NCI-H460 (cell line): ENCODE data around the gene SLC2A2. TPM values are rescaled to one million over a fixed set of nuclear protein-coding genes. Genes with fewer than 3 reads are reported as not detected.

Experiments used
- DNase-seq: peaks from one replicate; pipeline ENCODE4 v3.0.0-alpha.2; 2016; ENCODE audit warnings: low read depth; ENCODE audit errors: extremely low read depth
- polyA plus RNA-seq: library from polyadenylated mRNA; depleted of rRNA; stranded (reverse); fragments of >200 nt; gene quantifications from 2 replicates; pipeline ENCODE4 v1.2.3, GENCODE V29; 2014; cell fraction: nucleus; rRNA removed
- total RNA-seq: library from RNA; depleted of rRNA; stranded (reverse); fragments of >200 nt; shearing (Covaris generic); gene quantifications from 2 replicates; pipeline ENCODE4 v1.2.3, GENCODE V29; 2014; rRNA removed

SLC2A2 gene
- total RNA-seq: not detected in 2 replicates
- not detected in 2 replicates for polyA plus RNA-seq

DNA sequence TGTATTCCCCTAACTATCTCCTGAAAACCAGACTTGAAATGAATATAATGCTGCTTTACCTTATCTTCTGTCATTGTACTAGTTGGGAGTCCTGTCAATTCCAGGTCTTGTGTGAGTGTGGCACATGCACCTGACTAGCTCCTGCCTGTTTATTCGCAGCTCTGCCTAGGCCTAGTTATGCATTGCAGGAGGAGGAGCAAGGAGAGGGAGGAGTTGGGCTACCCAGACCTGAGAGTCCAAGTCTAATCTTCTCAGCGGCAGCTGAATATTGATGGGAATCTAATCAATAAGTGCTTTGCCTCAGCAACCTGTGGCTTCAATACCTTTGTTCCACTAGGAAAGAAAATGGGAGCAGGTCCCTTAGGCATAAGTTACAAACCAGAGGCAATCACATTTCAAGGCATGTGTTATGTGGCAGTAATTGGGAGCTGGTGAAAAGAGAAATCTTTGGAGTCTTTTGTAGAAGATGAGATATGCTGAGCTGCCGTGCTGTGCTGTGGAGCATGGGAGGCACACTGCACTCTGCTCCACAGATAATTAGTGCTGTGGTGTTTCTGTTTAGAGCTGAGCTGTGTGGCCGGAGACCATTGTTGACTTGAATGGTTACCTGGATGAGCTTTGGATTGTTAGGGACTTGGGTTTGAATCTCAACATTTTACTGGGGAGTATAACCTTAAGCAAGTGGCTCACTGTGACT is at the start of gene SLC2A2:
Gene SLC2A2, minus strand, starts transcription at position 124 of the 697 bp plus-strand sequence. Its CDS starts 50 bp downstream, at position 74.
- no peak for DNase-seq

DNA sequence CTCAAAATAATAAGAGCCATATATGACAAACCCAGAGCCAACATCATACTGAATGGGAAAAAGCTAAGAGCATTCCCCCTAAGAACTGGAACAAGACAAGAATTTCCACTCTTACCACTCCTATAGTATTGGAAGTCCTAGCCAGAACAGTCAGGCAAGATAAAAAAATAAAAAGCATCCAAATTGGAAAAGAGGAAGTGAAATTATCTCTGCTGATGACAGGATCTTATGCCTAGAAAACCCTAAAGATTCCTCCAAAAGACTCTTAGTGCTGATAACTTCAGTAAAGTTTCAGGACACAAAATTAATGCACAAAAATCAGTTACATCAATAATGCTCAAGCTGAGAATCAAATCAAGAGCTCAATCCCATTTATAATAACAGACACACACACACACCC is 45.9 kb upstream of the SLC2A2 start:
- no peak for DNase-seq

DNA sequence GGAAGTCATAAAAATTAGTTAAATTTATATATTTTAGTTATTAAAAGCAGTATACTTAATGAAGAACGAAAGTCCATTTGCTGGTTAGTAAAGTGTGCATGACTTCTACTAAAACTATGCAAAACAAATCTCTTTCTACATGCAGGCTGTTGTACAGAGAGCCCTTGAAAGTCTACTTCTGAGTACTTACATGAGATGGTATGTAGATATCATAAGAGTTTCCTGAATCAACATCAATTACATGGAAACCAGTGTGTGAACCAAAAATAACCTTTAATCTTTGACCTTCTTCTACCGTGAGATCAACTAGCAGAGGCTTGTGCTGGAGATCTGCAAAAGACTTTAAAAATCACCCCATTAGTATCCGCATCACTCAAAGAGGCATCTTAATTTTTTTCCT is 42.1 kb upstream of the SLC2A2 start:
- DNase-seq: no peak

DNA sequence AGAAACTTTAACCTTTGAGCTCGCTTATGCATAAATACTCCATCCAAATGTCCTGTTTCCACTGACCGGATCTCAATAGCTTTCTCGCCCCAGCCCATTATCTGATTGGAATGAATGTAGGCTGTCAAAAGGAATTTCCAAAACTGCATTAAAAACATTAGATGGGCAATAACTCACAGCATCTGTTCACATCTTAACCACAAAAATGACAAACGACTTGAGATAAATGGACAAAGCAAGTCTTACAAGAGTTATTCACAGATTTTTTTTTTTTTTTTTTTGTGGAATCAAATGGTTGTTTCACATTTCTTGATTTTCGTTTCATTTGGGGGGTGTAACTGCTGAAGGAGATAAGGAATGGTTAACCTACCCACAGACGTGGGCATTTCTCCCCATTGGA is 39.7 kb upstream of the SLC2A2 start:
- no peak for DNase-seq

DNA sequence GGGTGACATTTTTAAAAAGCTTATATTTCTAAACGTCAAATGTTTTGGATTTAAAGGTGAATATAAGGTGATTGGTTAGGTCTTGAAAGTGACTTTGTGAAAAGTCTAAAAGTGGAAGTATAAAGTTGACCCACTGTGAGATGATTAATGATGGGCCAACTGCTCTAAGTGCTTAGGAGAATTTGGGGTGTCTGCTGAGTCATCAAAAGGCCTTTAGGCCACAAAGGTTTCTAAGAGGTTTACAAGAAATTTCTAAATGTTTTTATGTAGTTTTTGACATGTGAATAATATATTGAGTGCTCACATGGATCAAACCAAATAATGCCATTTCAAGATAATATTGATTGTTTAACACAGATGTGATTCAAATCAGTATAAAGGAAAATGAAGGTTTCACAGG is 39.2 kb upstream of the SLC2A2 start:
- no peak for DNase-seq

DNA sequence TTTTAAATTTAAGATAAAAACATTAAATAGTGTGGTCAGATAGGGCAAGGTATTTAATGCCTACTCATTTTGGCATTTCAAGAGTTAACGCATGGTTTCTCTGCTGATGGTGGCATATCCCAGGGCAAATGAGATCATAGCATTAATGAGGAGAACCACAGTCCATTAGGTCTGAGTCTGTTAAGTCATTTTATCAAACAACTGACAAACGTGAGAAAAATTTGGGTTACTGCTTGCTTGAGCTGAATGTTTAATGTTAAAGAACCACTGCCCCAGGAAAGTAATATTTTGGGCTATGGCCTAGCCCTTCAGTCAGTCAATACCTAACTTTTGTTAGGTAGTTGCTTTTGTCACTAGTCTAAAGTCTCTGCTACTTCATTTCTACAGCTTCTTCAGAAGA is 37.9 kb upstream of the SLC2A2 start:
- DNase-seq: no peak

DNA sequence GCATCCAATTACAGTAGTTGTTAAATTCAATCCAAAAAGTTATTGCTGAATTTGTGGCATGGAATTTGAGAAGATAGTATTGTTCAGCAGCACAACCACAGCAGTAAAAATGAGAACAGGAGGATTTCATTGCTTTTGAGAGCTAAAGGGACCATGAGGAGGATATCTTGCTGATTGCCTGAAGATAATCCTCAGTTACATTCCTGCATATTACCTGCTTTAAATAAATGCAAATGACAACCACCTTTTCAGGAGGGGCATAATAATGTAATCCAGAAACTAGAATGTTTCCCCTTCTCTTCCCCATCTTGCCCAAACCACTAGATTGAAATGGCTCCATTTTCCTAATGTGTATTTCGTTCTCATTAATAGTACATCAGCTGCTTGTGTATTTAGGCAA is 35.2 kb upstream of the SLC2A2 start:
- DNase-seq: no peak

DNA sequence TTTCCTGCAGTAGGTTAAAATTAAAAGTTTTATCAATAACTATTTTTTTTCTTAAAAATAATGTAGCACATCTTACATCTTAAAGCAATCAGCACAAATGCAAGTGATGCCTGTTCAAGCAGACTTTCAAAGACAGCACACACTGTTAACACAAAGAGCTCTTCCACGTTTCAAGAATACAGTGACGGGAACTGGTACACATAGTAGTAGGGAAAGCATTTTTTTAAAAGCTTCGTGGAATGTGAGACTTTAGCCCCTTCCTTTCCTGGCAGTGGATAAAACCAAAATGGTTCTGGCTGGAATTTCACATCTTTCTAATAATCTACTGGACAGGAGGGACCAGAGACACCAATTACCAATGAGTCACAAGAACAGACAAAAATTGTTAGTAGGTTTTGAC is 33.5 kb upstream of the SLC2A2 start:
- DNase-seq: no peak

DNA sequence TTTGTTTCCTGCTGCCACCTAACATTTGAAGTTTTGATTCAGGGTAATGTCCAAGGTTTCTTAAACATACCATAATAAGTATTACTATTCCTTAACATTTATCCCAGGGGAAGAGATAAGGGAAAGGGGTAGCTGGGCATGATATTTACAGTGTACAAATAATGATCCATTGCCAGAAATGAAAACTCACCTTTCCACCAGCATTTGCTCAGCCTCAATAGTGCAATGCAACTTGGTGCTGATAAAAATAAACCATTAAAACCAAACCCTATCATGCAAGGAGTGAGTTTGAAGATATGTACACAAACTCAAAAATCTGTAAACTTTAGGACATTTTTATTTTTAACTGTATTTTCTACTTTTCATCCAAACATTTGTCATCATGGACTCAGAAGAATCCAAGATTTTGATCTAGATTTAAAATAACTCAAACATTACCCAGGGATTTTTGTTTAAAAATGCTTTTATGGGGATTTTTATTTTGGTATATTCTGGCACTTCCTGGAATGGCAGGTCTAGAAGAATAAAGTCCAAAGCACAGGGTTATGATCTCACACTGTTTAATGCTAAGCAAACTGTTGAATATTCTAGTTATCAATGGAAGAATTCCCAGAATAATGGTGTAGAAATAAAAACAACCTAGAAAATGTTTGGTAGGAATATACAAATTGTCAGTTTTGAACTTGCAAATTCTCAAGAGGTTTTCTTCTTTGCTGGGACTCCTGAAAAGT is 32.5 kb upstream of the SLC2A2 start:
- DNase-seq: no peak

DNA sequence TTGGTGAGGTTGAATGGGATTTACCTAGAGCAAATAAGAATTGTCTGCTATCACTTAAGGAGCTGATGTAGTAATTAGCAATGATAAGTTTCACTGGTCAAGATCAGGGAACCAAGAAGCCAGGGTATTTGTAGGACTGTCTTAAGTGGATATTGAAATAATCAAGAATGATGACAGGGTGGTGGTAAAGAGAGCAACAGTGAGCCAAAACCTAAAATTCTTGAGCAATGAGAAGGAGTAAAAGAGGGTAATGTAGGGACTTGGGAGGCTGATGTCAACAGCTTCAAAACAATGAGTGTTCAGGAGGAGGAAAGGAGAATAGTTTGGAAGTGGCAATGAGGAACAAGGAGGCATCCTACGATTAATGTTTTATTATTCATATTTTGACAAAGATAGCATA is 31.5 kb upstream of the SLC2A2 start:
- DNase-seq: no peak

DNA sequence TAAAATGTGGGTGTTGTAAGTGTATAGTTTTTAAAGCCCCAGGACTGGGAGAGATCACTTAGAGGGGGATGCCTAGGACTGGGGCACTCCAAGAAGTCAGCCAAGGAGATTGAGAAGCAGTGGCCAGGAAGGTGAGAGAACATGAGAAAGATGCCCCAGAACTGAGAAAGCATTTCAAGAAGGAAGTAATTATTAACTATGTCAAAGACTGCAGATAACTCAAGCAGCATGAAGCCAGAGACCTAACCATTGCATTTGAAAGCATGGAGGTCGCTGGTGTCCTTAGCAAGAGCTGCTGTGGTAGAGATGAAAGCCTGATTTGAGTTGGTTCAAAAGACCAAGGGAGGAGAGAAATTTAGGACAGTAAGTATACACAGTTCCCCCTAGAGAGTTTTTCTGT is 30.6 kb upstream of the SLC2A2 start:
- no peak for DNase-seq

DNA sequence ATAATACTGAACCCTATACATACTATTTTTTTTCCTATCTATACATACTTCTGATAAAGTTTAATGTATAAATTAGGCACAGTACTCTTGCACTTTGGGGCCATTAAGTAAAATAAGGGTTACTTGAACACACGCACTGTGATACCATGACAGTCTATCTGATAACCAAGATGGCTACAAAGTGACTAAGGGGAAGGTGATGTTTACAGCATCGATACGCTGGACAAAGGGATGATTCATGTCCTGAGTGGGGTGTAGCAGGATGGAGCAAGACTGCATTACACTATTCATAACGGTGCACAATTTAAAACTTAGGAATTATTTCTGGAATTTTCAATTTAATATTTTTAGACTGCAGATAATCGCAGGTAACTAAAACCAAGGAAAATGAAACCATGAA is 30.0 kb upstream of the SLC2A2 start:
- DNase-seq: peak; percentile 1

DNA sequence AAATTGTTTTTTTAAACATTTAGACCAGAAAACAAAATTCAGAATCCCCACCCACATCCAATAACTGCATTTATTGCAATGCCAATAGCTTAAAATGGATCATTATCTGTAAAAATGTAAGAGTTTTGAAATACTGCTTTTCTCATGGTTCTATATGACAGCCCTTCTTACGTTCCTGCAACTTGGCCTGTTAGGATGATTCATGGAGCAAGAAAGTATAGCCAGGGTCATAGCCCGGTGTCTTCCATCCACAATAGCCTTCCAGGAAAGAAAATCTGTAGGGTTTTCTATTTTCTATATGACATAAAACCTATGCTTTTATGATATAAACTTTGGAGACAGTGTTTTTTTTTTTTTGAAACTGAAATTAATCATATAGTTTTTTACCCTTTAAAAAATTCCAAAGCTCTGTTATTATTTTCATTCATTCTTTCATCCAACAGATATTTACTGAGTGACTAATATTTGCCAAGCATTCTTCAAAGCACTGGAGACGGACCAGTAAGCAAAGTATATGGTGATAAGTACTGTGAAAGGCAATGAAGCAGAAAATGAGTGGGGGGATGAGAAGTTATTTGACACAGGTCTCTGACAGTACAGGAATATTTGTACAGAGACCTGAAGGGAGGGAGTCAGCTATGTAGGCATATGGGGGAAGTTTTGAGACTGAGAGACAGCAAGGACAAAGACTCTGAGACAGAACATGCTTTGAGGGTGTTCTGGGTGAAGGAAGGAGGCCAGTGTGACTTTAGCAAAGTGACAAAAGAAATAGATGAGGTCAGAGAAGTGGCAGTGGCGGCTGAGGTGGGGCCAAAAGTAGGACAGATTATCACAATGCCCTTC is 29.0 kb upstream of the SLC2A2 start:
- peak; percentile 7 for DNase-seq

DNA sequence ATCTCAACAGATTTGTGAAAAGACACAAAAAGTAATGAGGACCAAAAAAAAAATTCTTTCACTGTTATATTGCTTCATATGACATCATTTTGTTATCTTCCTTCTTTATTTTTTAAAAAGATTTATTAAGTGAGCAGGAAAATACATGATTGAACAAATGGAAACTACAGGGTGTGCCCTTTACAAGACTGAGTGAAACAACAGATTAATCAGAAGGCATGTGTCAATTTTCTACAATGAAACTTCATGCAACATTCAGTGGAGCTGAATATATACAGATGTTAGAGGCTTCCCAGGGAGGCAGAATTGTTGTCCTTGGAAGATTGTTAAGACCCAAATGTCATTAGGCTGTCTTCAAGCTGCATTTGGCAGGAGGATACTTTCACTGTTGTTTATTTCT is 28.4 kb upstream of the SLC2A2 start:
- peak; percentile 12 for DNase-seq

DNA sequence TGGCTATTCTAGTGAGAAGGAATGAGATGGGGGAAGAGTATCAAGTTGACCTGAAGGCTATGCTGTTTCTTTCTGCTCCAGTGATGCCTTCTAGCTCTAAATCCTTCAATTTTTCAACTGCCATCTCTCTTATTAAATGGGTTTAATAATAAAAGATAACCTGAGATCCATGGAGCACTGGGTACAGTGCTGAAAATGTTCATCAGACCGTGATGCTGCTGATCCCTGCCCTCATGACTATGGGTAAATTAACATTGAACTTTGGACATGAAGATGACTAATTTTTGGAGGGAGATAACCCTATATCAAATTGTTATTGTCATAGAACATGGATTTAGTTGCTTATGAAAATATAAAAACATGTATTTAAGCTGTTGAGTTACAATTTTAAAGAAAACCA is 27.7 kb upstream of the SLC2A2 start:
- no peak for DNase-seq

DNA sequence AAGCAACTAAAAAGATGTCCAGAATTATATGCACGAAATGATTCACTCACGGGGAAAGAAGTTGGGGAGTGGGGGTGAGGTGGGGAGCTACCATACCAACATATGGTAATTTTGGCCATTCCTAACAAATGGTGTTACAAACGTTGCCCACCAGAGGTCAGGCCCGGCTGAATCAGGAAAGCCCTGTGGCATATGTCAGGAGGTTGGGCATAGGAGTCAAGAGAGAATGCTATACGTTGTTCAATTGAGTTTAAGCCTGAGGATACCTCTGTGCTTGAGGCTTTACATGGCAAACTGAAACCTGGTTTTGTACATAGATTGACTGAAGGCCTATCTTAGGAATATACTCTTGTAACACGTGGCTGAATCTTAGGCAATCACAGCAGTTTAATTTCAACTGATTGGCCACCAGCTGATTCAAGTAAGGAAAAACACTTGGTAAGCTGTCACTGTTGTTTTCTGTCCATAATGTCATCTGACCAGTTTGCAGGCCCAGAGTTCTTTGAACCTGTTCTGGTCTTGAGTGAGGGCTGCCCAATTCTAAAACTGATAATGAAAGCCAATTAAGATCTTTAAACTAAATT is 23.4 kb upstream of the SLC2A2 start:
- DNase-seq: peak; percentile 50

DNA sequence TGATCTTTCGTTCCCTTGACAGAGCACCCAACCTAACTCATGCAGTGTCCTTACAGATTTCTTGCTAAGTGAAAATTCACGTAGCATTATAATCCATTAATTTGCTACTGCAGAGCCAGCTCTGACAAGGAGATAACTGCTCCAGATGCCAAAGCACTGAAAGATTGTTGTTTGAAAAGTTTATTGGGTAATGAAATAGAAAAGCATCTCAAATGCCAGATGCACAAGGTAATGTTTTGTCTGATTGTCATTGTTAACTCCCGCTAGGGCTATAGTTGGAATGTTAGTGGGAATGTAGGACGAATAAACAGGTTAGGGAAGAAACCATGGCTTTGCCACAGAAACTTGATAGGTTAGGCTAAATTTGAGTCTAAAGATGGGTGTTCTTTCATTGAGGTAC is 20.2 kb upstream of the SLC2A2 start:
- DNase-seq: no peak

DNA sequence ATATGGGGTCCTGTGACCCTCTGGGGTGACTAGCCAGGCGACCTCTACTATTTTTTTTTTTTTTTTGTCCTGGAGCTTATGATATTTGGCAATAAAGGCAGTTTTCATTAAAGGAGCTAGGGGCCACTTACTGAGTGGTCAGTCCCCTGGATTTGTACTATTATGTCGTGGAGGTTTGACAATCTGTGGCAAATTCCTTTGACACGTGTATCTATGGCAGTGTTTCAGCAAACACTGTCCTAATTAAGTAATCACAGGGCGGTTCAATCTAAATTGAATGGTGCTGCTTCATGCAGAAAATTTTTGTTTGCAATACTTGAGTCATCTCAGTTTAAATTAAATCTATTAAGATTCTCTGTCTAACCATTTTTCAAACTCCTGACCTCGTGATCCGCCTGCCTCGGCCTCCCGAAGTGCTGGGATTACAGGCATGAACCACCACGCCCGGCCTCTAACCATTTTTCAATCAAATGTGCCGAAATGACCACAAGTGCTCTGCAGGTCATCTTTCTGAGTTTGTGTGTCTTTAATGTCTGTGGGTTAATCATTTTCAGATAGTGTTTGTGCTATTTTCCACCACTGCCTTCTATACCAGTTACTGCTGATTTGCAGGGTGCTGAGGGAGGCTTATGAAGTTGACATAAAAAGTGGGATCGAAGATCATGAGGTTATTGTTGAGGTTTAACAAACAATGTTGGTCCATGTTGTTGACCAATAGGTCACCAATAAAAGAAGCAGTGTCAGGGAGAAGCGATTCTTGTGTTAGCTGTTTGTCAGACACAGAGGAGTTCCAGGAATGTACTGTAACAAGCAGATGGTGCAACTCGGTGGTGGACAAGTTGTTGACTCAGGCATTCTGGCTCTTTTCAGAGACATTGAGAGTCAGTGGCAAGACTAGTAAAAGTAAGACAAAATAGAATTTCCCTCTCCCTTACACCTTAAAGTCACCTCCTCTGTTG is 18.6 kb upstream of the SLC2A2 start:
- no peak for DNase-seq

DNA sequence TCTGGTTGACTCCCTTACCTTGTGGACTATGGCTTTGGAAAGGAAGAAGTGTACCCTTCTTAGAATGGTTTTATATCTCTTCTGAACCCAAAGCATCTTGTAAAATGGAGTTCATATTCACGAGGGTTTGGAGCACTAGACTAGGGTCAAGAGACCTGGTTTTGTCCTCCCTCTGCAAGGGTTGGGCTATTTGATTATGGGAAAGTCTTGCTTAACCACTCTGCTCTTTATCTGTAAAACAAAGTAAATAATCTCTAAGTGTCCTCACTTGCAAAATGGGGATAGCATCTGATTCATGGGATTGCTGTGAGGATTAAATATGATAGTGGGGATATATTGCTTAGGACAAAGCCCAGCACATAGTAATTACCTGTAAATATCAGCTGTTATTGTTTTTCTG is 17.9 kb upstream of the SLC2A2 start:
- DNase-seq: no peak

DNA sequence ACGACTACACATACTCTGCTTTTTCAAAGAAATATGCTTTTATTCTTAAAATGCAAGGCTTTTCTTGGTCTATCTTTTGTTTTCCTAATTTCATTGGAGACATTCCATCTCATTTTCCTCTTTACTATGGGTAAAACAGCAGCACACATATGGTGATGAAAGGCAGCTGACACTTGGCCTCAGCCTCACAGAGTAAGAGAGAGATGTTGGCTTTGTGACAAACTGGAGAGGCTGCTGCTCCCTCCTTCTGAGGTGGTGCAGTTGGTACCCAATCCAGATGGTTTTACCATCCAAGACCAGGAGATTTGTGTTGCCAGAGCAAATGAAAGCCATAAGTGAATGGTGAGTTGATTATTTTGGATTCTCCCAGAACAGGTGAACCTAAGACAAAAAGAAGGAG is 13.2 kb upstream of the SLC2A2 start:
- DNase-seq: no peak
